Measurements from ENCODE around the gene PCDHGA5. TPM values are rescaled to one million over a fixed set of nuclear protein-coding genes. Genes with fewer than 3 reads are reported as not detected.
"Not testable (repeated sequence)": the region's sequence is repeated elsewhere in the genome, so short reads cannot be mapped to it uniquely, and the experiment has no call there.

PCDHGA5 gene
- 0.24 TPM in 1 of 2 replicates, not detected in the other for total RNA-seq (2014; rRNA removed; shearing (Covaris generic); ENCODE audit: low replicate concordance)

GRCh38 chr5:141363952-141364660 lies at the start of gene PCDHGA5:
TSS of gene PCDHGA5 (plus strand) at chr5:141364162. CDS start at chr5:141364331, 169 bp downstream.
- in situ Hi-C loops (cut with HindIII; ENCODE audit: low pct_unique_long_range_greater_than_20kb, low sequenced_read_pairs): no loop called here
- DNase-seq (ENCODE audit: low read depth): no peak

- in situ Hi-C loops (cut with HindIII; ENCODE audit: low pct_unique_long_range_greater_than_20kb, low sequenced_read_pairs); DNase-seq (ENCODE audit: low read depth): not testable (repeated sequence)
Observed at GRCh38 chr5:141316963-141317362, 47.0 kb upstream of the PCDHGA5 start.

GRCh38 chr5:141319202-141319601 lies 44.8 kb upstream of the PCDHGA5 start:
- DNase-seq (ENCODE audit: low read depth): no peak
- in situ Hi-C loops (cut with HindIII; ENCODE audit: low pct_unique_long_range_greater_than_20kb, low sequenced_read_pairs): no loop called here

GRCh38 chr5:141319699-141320098 lies 44.3 kb upstream of the PCDHGA5 start:
- in situ Hi-C loops (cut with HindIII; ENCODE audit: low pct_unique_long_range_greater_than_20kb, low sequenced_read_pairs): no loop called here
- DNase-seq (ENCODE audit: low read depth): no peak

GRCh38 chr5:141320225-141321169 lies 43.5 kb upstream of the PCDHGA5 start, which contains the start of gene TAF7:
TSS of gene TAF7 (minus strand) at chr5:141320784. CDS start at chr5:141320044, 740 bp downstream.
- in situ Hi-C loops (cut with HindIII; ENCODE audit: low pct_unique_long_range_greater_than_20kb, low sequenced_read_pairs): no loop called here

GRCh38 chr5:141322261-141322660 lies 41.7 kb upstream of the PCDHGA5 start:
- DNase-seq (ENCODE audit: low read depth): no peak
- in situ Hi-C loops (cut with HindIII; ENCODE audit: low pct_unique_long_range_greater_than_20kb, low sequenced_read_pairs): no loop called here

More at GRCh38 chr5:141320225-141321169, 43.5 kb upstream of the PCDHGA5 start, which contains the start of gene TAF7:
- peak; percentile 90 for DNase-seq (ENCODE audit: low read depth)

- in situ Hi-C loops (cut with HindIII; ENCODE audit: low pct_unique_long_range_greater_than_20kb, low sequenced_read_pairs): no loop called here
- DNase-seq (ENCODE audit: low read depth): no peak
Observed at GRCh38 chr5:141326088-141326854, 37.7 kb upstream of the PCDHGA5 start.

GRCh38 chr5:141328231-141328630 lies 35.7 kb upstream of the PCDHGA5 start:
- in situ Hi-C loops (cut with HindIII; ENCODE audit: low pct_unique_long_range_greater_than_20kb, low sequenced_read_pairs): no loop called here
- no peak for DNase-seq (ENCODE audit: low read depth)

GRCh38 chr5:141330299-141331080 lies 33.5 kb upstream of the PCDHGA5 start, which contains the start of gene PCDHGA1:
TSS of gene PCDHGA1 (plus strand) at chr5:141330514.
- in situ Hi-C loops (cut with HindIII; ENCODE audit: low pct_unique_long_range_greater_than_20kb, low sequenced_read_pairs): no loop called here
- DNase-seq (ENCODE audit: low read depth): no peak

GRCh38 chr5:141332571-141332970 lies 31.4 kb upstream of the PCDHGA5 start:
- in situ Hi-C loops (cut with HindIII; ENCODE audit: low pct_unique_long_range_greater_than_20kb, low sequenced_read_pairs); DNase-seq (ENCODE audit: low read depth): not testable (repeated sequence)

- in situ Hi-C loops (cut with HindIII; ENCODE audit: low pct_unique_long_range_greater_than_20kb, low sequenced_read_pairs): no loop called here
- DNase-seq (ENCODE audit: low read depth): no peak
Observed at GRCh38 chr5:141338538-141339306, 25.2 kb upstream of the PCDHGA5 start, which contains the start of gene PCDHGA2. TSS of gene PCDHGA2 (plus strand) at chr5:141338760.

GRCh38 chr5:141340781-141341354 lies 23.1 kb upstream of the PCDHGA5 start:
- in situ Hi-C loops (cut with HindIII; ENCODE audit: low pct_unique_long_range_greater_than_20kb, low sequenced_read_pairs); DNase-seq (ENCODE audit: low read depth): not testable (repeated sequence)

GRCh38 chr5:141342773-141343172 lies 21.2 kb upstream of the PCDHGA5 start:
- DNase-seq (ENCODE audit: low read depth): no peak
- in situ Hi-C loops (cut with HindIII; ENCODE audit: low pct_unique_long_range_greater_than_20kb, low sequenced_read_pairs): no loop called here

- DNase-seq (ENCODE audit: low read depth): no peak
- in situ Hi-C loops (cut with HindIII; ENCODE audit: low pct_unique_long_range_greater_than_20kb, low sequenced_read_pairs): no loop called here
Observed at GRCh38 chr5:141343242-141343952, 20.6 kb upstream of the PCDHGA5 start, which contains the start of gene PCDHGA3. TSS of gene PCDHGA3 (plus strand) at chr5:141343829. CDS start at chr5:141344034, 205 bp downstream.

- in situ Hi-C loops (cut with HindIII; ENCODE audit: low pct_unique_long_range_greater_than_20kb, low sequenced_read_pairs): no loop called here
Observed at GRCh38 chr5:141343953-141344463, 20.0 kb upstream of the PCDHGA5 start.

More at GRCh38 chr5:141343953-141344463, 20.0 kb upstream of the PCDHGA5 start:
- DNase-seq (ENCODE audit: low read depth): no peak

Data from Caki2 (cell line).